ENCODE measurements around the gene KCNK3.
"Not testable (repeated sequence)": the region's sequence is repeated elsewhere in the genome, so short reads cannot be mapped to it uniquely, and the experiment has no call there.

KCNK3 gene

DNA sequence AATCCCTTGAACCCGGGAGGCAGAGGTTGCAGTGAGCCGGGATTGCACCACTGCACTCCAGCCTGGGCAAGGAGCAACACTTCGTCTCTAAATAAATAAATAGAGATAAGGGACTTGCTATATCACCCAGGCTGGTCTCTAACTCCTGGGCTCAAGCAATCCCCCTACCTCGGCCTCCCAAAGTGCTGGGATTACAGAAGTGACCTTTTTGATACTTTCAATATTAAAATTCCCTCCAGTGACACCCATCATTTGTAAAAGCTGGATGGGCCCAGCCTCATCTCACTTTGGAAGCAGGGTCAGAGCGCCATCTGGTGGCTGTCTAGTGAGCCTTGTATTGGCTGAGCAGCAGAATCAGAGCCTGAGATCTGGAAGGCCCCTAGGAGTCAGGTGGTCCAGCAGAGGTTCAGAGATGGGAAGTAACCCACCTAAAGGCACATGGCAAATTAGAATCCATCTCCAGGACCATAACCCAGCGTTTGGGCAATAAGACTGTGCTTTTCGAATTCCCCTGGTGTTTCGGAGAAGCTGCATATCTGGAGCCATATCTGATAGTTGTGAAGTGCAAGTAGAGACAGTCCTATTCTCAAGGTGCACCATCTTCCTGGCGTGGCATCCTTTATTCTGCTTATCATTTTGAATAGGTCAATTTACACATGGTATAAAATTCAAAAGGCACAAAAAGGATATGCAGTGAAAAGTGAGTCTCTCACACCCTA, 53.2 kb downstream of the KCNK3 start:
- no peak for DNase-seq (ENCODE audit: low read depth)
- TF ChIP-seq, protein P1, sequence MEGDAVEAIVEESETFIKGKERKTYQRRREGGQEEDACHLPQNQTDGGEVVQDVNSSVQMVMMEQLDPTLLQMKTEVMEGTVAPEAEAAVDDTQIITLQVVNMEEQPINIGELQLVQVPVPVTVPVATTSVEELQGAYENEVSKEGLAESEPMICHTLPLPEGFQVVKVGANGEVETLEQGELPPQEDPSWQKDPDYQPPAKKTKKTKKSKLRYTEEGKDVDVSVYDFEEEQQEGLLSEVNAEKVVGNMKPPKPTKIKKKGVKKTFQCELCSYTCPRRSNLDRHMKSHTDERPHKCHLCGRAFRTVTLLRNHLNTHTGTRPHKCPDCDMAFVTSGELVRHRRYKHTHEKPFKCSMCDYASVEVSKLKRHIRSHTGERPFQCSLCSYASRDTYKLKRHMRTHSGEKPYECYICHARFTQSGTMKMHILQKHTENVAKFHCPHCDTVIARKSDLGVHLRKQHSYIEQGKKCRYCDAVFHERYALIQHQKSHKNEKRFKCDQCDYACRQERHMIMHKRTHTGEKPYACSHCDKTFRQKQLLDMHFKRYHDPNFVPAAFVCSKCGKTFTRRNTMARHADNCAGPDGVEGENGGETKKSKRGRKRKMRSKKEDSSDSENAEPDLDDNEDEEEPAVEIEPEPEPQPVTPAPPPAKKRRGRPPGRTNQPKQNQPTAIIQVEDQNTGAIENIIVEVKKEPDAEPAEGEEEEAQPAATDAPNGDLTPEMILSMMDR (conservative IDR thresholded peaks at IDR 0.05; ENCODE audit: low read depth, low read length), result peak; percentile 92
- H3K4me3 ChIP-seq (ENCODE audit: low read length), result no peak overlapping the region

DNA sequence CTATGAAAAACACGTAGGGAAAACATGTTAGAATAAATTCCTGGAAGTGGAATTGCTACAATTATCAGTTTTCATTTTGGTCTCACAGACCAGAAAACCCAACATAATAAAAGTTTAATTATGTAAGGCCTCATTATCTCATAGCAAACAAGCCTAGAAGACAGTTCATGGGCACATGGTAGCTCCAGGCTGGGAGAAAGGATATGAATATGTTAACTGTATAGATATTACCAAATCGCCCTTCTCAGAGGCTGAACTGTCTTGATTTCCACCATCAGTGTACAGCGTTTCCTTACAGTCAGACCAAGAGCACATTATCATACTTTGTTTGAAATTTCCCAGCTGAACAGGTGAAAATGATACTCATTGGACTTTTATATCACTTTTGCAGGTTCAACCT, 54.4 kb downstream of the KCNK3 start:
- TF ChIP-seq, protein P1 (conservative IDR thresholded peaks at IDR 0.05; ENCODE audit: low read depth, low read length), result no peak
- H3K4me3 ChIP-seq (ENCODE audit: low read length), result no peak overlapping the region
- no peak for DNase-seq (ENCODE audit: low read depth)

DNA sequence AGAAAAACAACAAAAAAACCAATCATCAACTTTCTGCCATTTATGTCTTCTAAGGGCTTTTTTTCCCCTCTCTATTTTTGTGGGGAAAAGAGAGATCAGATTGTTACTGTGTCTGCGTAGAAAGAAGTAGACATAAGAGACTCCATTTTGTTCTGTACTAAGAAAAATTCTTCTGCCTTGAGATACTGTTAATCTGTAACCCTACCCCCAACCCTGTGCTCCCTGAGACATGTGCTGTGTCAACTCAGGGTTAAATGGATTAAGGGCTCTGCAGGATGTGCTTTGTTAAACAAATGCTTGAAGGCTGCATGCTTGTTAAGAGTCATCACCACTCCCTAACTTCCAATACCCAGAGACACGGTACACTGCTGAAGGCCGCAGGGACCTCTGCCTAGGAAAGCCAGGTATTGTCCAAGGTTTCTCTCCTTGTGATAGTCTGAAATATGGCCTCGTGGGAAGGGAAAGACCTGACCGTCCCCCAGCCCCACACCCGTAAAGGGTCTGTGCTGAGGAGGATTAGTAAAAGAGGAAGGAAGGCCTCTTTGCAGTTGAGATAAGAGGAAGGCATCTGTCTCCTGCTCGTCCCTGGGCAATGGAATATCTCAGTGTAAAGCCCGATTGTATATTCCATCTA, 57.4 kb downstream of the KCNK3 start:
- not testable (repeated sequence) for H3K4me3 ChIP-seq (ENCODE audit: low read length); DNase-seq (ENCODE audit: low read depth)

DNA sequence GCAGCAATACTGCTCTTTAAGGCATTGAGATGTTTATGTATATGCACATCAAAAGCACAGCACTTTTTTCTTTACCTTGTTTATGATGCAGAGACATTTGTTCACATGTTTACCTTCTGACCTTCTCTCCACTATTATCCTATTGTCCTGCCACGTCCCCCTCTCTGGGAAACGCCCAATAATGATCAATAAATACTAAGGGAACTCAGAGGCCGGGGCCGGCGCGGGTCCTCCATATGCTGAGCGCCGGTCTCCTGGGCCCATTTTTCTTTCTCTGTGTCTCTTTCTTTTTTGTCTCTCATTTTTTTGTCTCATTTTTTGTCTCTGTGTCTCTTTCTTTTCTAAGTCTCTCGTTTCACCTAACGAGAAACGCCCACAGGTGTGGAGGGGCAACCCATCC, 57.9 kb downstream of the KCNK3 start:
- H3K4me3 ChIP-seq (ENCODE audit: low read length); DNase-seq (ENCODE audit: low read depth): not testable (repeated sequence)

DNA sequence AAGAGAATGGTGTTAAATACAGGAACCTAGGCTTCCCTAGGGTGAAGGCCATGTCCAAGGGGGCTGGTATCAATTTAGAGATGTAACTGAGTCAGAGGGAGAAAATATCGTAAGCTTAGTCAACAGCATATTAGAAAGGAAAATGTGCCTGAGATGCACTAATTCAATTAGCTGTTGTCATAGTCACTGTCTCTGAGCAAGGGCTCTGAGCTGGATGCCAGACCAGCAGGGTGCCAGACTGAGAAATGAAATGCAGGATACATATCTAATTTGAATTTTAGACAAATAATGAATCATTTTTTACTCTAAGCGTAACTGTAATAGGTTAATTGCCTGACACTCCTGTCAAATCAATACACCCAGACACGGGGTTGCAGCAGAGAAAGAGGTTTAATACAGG, 60.1 kb downstream of the KCNK3 start:
- H3K4me3 ChIP-seq (ENCODE audit: low read length), result no peak overlapping the region
- TF ChIP-seq, protein P1 (conservative IDR thresholded peaks at IDR 0.05; ENCODE audit: low read depth, low read length), result no peak
- no peak for DNase-seq (ENCODE audit: low read depth)

DNA sequence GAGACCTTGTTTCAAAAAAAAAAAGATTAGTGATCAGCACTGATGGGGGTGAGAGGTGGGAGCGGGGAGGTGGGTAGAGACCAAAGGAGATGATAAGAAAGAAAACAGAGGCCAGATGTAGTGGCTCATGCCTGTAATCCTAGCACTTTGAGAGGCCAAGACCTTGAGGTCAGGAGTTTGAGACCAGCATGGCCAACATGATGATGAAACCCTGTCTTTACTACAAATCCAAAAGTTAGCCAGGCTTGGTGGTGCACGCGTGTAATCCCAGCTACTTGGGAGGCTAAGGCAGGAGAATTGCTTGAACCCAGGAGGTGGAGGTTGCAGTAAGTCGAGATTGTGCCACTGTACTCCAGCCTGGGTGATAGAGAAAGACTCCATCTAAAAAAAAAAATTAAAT, 62.0 kb downstream of the KCNK3 start:
- TF ChIP-seq, protein P1 (conservative IDR thresholded peaks at IDR 0.05; ENCODE audit: low read depth, low read length), result no peak
- no peak overlapping the region for H3K4me3 ChIP-seq (ENCODE audit: low read length)
- DNase-seq (ENCODE audit: low read depth), result no peak

DNA sequence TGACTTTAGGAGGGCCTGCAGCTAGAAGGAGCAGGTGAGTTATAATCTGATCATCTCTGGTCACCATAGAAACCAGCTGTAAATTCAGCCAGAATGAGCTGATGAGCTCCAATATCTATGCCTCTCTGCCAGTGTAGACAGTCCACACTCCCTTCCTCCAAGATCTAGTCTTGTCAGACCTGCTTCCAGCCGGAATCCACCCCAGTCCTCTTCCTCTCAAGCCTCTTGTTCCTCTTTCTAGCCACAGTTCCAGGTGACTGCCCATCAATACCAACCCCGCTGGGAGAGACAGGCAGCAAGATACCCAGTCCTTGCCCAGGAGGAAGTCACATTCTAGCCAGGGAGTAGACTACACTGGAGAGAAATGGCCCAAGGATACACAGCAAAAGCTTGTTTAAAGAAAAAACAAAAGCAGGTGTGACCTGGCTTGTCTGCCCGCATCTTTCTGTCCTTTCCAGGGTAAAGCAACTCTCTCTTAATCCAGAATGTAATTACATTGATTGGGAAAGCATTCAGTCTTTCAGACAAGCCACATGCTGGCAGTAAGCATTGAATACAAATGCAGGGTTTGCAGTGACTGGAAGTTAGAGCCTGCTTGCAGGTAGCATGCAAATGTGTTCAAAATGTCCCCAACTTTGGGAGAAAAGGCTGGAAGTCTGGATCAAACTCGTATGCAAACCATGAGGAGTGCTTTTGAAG, 62.6 kb downstream of the KCNK3 start:
- no peak overlapping the region for H3K4me3 ChIP-seq (ENCODE audit: low read length)
- no peak for DNase-seq (ENCODE audit: low read depth)
- TF ChIP-seq, protein P1 (conservative IDR thresholded peaks at IDR 0.05; ENCODE audit: low read depth, low read length), result no peak

DNA sequence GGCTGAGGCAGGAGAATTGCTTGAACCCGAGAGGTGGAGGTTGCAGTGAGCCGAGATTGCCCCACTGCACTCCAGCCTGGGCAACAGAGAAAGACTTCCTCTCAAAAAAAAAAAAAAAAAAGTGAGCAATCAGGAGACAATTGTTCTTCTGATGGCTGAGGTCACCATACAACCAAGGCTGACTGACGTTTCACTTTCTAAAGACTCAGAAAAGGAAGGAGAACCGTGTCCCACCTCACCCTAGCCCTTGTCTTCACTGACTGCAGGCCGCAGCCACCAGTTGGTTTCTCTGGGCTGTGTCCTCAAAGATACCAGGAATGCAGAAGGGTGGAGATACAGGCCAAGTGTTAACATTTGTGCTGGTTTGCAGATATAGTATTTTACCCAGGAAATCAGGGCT, 63.8 kb downstream of the KCNK3 start:
- TF ChIP-seq, protein P1 (conservative IDR thresholded peaks at IDR 0.05; ENCODE audit: low read depth, low read length), result no peak
- no peak for DNase-seq (ENCODE audit: low read depth)
- no peak overlapping the region for H3K4me3 ChIP-seq (ENCODE audit: low read length)
